ENCODE data around the gene ALDH3B1. TPM values are rescaled to one million over a fixed set of nuclear protein-coding genes. Genes with fewer than 3 reads are reported as not detected.
"Not testable (repeated sequence)": the region's sequence is repeated elsewhere in the genome, so short reads cannot be mapped to it uniquely, and the experiment has no call there.

ALDH3B1 gene
- total and polyA plus RNA-seq, 9 of the 15 experiments (the other 6 are each of a cell fraction or from before 2014, with no cell fraction given), result 0.01 to 0.35 (median 0.07) TPM; not detected in 2

GRCh38 chr11:67965830-67966348 is 44.2 kb upstream of the ALDH3B1 start:
- H3K9ac ChIP-seq (ENCODE audit: insufficient read depth in 1 of 2, low read depth in 2 of 2, low read length in 2 of 2); H3K4me1 ChIP-seq (replicated peaks in 1 of 2; ENCODE audit: control insufficient read depth in 2 of 2, insufficient read depth in 2 of 2, low read length in 2 of 2); in situ Hi-C loops (cut with MboI); H3K27ac ChIP-seq (ENCODE audit: extremely low read depth, low read depth, low read length); FAIRE-seq; H3K79me2 ChIP-seq (ENCODE audit: control insufficient read depth, insufficient read depth, low read length); H3K9me3 ChIP-seq (replicated peaks; ENCODE audit: control insufficient read depth, insufficient read depth, low read depth, low read length); H2AFZ ChIP-seq (ENCODE audit: low read depth, low read length); H3K4me3 ChIP-seq; H3K9me1 ChIP-seq (ENCODE audit: control insufficient read depth, insufficient read depth, low read length); H4K20me1 ChIP-seq (replicated peaks; ENCODE audit: control insufficient read depth, insufficient read depth, low read length); DNase-seq (ENCODE audit: extremely low read depth in 1 of 4, low spot score in 3 of 4); H3K27me3 ChIP-seq (ENCODE audit: control insufficient read depth in 2 of 2, insufficient read depth in 2 of 2, low read length in 2 of 2); ATAC-seq; CTCF ChIA-PET (ENCODE audit: low intra/inter-chr PET ratio); BruUV-seq (replicated peaks); H3K4me2 ChIP-seq (ENCODE audit: insufficient read depth, low read length); H3K36me3 ChIP-seq (ENCODE audit: control insufficient read depth, insufficient read depth, low read length); intact Hi-C loops (cut with micrococcal nuclease): not testable (repeated sequence)
- 28% methylated on average over 19 of the region's 19 CpGs for WGBS (ENCODE audit: insufficient coverage, low coverage, missing lambda C conversion rate)
- POLR2A ChIA-PET, result interaction anchor here (0.6 kb wide), 1 partner anchor 456 kb away, joined by 3 read pairs; no protein-coding TSS in a partner anchor
- TF ChIP-seq NR2C1 (IDR thresholded peaks at IDR 0.05) (peak; percentile 64; the same call in 1 of the 2 replicates), NR2C1 (tag; IDR thresholded peaks at IDR 0.05) (peak; percentile 64)

- WGBS (ENCODE audit: insufficient coverage, low coverage, missing lambda C conversion rate), result 1% methylated on average over 12 of the region's 12 CpGs
Measured at GRCh38 chr11:67974746-67975145, 35.4 kb upstream of the ALDH3B1 start.

GRCh38 chr11:67978766-67979418 is 31.2 kb upstream of the ALDH3B1 start:
- H4K20me1 ChIP-seq (replicated peaks; ENCODE audit: control insufficient read depth, insufficient read depth, low read length); H3K27ac ChIP-seq (ENCODE audit: extremely low read depth, low read depth, low read length); H3K4me1 ChIP-seq (replicated peaks in 1 of 2; ENCODE audit: control insufficient read depth in 2 of 2, insufficient read depth in 2 of 2, low read length in 2 of 2); H3K4me3 ChIP-seq; FAIRE-seq; H3K9me3 ChIP-seq (replicated peaks; ENCODE audit: control insufficient read depth, insufficient read depth, low read depth, low read length); CTCF ChIA-PET (ENCODE audit: low intra/inter-chr PET ratio); H3K9ac ChIP-seq (ENCODE audit: insufficient read depth in 1 of 2, low read depth in 2 of 2, low read length in 2 of 2); in situ Hi-C loops (cut with MboI); DNase-seq (ENCODE audit: extremely low read depth in 1 of 4, low spot score in 3 of 4); H3K79me2 ChIP-seq (ENCODE audit: control insufficient read depth, insufficient read depth, low read length); ATAC-seq; intact Hi-C loops (cut with micrococcal nuclease); BruUV-seq (replicated peaks); POLR2A ChIA-PET; H3K4me2 ChIP-seq (ENCODE audit: insufficient read depth, low read length); H3K9me1 ChIP-seq (ENCODE audit: control insufficient read depth, insufficient read depth, low read length); H2AFZ ChIP-seq (ENCODE audit: low read depth, low read length); H3K36me3 ChIP-seq (ENCODE audit: control insufficient read depth, insufficient read depth, low read length): not testable (repeated sequence)
- peaks cover 10 to 49% of the 10 kb centered on the region in 2 experiments for H3K27me3 ChIP-seq (ENCODE audit: control insufficient read depth in 2 of 2, insufficient read depth in 2 of 2, low read length in 2 of 2)
- WGBS (ENCODE audit: insufficient coverage, low coverage, missing lambda C conversion rate), result 9% methylated on average over 17 of the region's 17 CpGs

More at GRCh38 chr11:67974746-67975145, 35.4 kb upstream of the ALDH3B1 start:
- intact Hi-C loops (cut with micrococcal nuclease); ATAC-seq; CTCF ChIA-PET (ENCODE audit: low intra/inter-chr PET ratio); BruUV-seq (replicated peaks); H3K9me3 ChIP-seq (replicated peaks; ENCODE audit: control insufficient read depth, insufficient read depth, low read depth, low read length); H3K36me3 ChIP-seq (ENCODE audit: control insufficient read depth, insufficient read depth, low read length); H2AFZ ChIP-seq (ENCODE audit: low read depth, low read length); H3K4me2 ChIP-seq (ENCODE audit: insufficient read depth, low read length); H3K27ac ChIP-seq (ENCODE audit: extremely low read depth, low read depth, low read length); H3K4me3 ChIP-seq; DNase-seq (ENCODE audit: extremely low read depth in 1 of 4, low spot score in 3 of 4); in situ Hi-C loops (cut with MboI); H3K4me1 ChIP-seq (replicated peaks in 1 of 2; ENCODE audit: control insufficient read depth in 2 of 2, insufficient read depth in 2 of 2, low read length in 2 of 2); H3K9me1 ChIP-seq (ENCODE audit: control insufficient read depth, insufficient read depth, low read length); POLR2A ChIA-PET; H4K20me1 ChIP-seq (replicated peaks; ENCODE audit: control insufficient read depth, insufficient read depth, low read length); H3K9ac ChIP-seq (ENCODE audit: insufficient read depth in 1 of 2, low read depth in 2 of 2, low read length in 2 of 2); FAIRE-seq; H3K79me2 ChIP-seq (ENCODE audit: control insufficient read depth, insufficient read depth, low read length): not testable (repeated sequence)
- H3K27me3 ChIP-seq (ENCODE audit: control insufficient read depth in 2 of 2, insufficient read depth in 2 of 2, low read length in 2 of 2), result peaks cover 6 to 40% of the 10 kb centered on the region in 2 experiments

Measured in K562 (cell line).